Measurements from ENCODE around the gene ARFGEF2. TPM values are rescaled to one million over a fixed set of nuclear protein-coding genes. Genes with fewer than 3 reads are reported as not detected.
A peak's percentile ranks its signal among the peaks of the same experiment; 100 is the strongest.

ARFGEF2 gene
- total and polyA plus RNA-seq, 2 of the 4 experiments (the other 2 are of a cell fraction): 10.3 to 39.1 TPM

- no peak for TF ChIP-seq RCOR1 (IDR thresholded peaks at IDR 0.05; ENCODE audit: insufficient replicate concordance, low read length)
- TF ChIP-seq CTCF (conservative IDR thresholded peaks at IDR 0.05; ENCODE audit: low read depth, low read length): peak; percentile 89
- 0 out of 2 replicates have a peak, but pooled peaks have one; percentile 34 for TF ChIP-seq POLR2A (IDR thresholded peaks at IDR 0.05; ENCODE audit: low read depth, low read length)
- no peak for TF ChIP-seq MXI1 (IDR thresholded peaks at IDR 0.05; ENCODE audit: borderline replicate concordance, low read depth, low read length)
- TF ChIP-seq SMC3 (IDR thresholded peaks at IDR 0.05; ENCODE audit: low read depth, low read length): peak; percentile 98
- TF ChIP-seq RAD21 (IDR thresholded peaks at IDR 0.05; ENCODE audit: low read length): peak; percentile 91
- Histone ChIP-seq H3K18ac (ENCODE audit: low read depth, low read length) (no peak overlapping the region), H3K23ac (ENCODE audit: low read depth, low read length) (no peak overlapping the region), H4K91ac (ENCODE audit: insufficient read depth, low read depth, low read length) (no peak overlapping the region), H3K4me2 (ENCODE audit: low read depth, low read length) (no peak overlapping the region), H2AFZ (replicated peaks; ENCODE audit: low read length, poor library complexity) (no peak overlapping the region), H3K27me3 (ENCODE audit: control insufficient read depth, insufficient read depth, low read length) (peaks cover 14% of the 10 kb centered on the region), H2BK15ac (ENCODE audit: low read depth, low read length) (no peak overlapping the region), H2BK120ac (ENCODE audit: low read depth, low read length) (no peak overlapping the region), H3K9ac (ENCODE audit: low read depth, low read length) (no peak overlapping the region), H2BK5ac (ENCODE audit: low read depth, low read length, poor library complexity, severe bottlenecking) (no peak overlapping the region), H3K4me3 (ENCODE audit: insufficient read depth, low read depth, low read length) (no peak overlapping the region), H2AK9ac (replicated peaks; ENCODE audit: low read depth, low read length, poor library complexity) (no peak overlapping the region), H3K4me1 (ENCODE audit: control insufficient read depth, insufficient read depth, low read length) (no peaks in the 10 kb centered on the region), H3K4ac (ENCODE audit: low read depth, low read length) (no peak overlapping the region), H4K20me1 (ENCODE audit: insufficient read depth, low read length) (no peaks in the 10 kb centered on the region), H3K9me1 (ENCODE audit: insufficient read depth, low read length) (no peaks in the 10 kb centered on the region), H3K56ac (ENCODE audit: extremely low read depth, insufficient read depth, low read length) (no peak overlapping the region), H2AK5ac (ENCODE audit: low read depth, low read length) (no peak overlapping the region; the same call in 1 of the 2 replicates), H3K9me3 (ENCODE audit: control insufficient read depth, insufficient read depth, low read length) (peaks cover 9% of the 10 kb centered on the region), H3K79me1 (ENCODE audit: low read depth in 1 of 2, low read length in 2 of 2) (no peaks in the 10 kb centered on the region), H3K14ac (replicated peaks; ENCODE audit: low read depth, low read length) (no peak overlapping the region), H3K27ac (ENCODE audit: insufficient read depth, low read length) (no peak overlapping the region), H4K8ac (ENCODE audit: low read depth in 2 of 2, low read length in 2 of 2) (no peak overlapping the region), H4K5ac (ENCODE audit: low read depth, low read length) (no peak overlapping the region), H3K36me3 (ENCODE audit: control insufficient read depth, insufficient read depth, low read length) (no peaks in the 10 kb centered on the region), H2BK20ac (ENCODE audit: low read depth, low read length) (no peak overlapping the region)
- CTCF ChIA-PET: interaction anchor here (0.6 to 3.4 kb wide), 12 partner anchors 15 to 253 kb away, joined by 3 to 23 read pairs (median 4); no protein-coding TSS in a partner anchor
- POLR2A ChIA-PET (ENCODE audit: unreplicated experiment): no interaction called here
- peak; percentile 77 for ATAC-seq (ENCODE audit: low read depth)
- DNase-seq: peak; percentile 60
- intact Hi-C loops (cut with micrococcal nuclease) (loop anchor here (1.0 to 5.0 kb wide), 3 partner anchors 77 to 269 kb away; partner anchors contain the start of gene PREX1), in situ Hi-C loops (cut with MboI; ENCODE audit: low sequenced_read_pairs) (loop anchor here (5.0 to 25.0 kb wide), 3 partner anchors 247 to 1242 kb away; no protein-coding TSS in a partner anchor), dilution Hi-C loops (cut with HindIII; ENCODE audit: low sequenced_read_pairs, unreplicated experiment) (no loop called here)
- 20% methylated on average over 5 of the region's 11 CpGs; no CpG with 5 or more reads in 1 of the 2 experiments for WGBS, 2 experiments (ENCODE audit: extremely low coverage in 2 of 2, insufficient read length in 1 of 2)
- no TSS peak for BruUV-seq (replicated peaks)
These were observed 16.8 kb upstream of the ARFGEF2 start for GRCh38 chr20:48904566-48905296.

Data from IMR-90 (cell line).